Renal pelvis (tissue), 4 donors: Measurements from ENCODE around the gene MPP2. TPM values are rescaled to one million over a fixed set of nuclear protein-coding genes. Genes with fewer than 3 reads are reported as not detected.
A peak's percentile ranks its signal among the peaks of the same experiment; 100 is the strongest.
"Not testable (repeated sequence)": the region's sequence is repeated elsewhere in the genome, so short reads cannot be mapped to it uniquely, and the experiment has no call there.

Source experiments
- DNase-seq: peaks from one replicate; pipeline ENCODE4 v3.0.0-alpha.2; 2013
- polyA plus RNA-seq, 3 donors: library from polyadenylated mRNA; unstranded; fragments of 120-200 nt; gene quantifications; one replicate each; pipeline ENCODE4 v1.2.1, GENCODE V29; 2013; ENCODE audit not compliant: insufficient read length in 3 of 3

The MPP2 gene
- polyA plus RNA-seq, 3 donors: 7.4 to 8.0 (median 7.9) TPM

- peak; percentile 52 for DNase-seq
Observed at GRCh38 chr17:43935204-43935925, 28.0 kb upstream of the MPP2 start.

DNA sequence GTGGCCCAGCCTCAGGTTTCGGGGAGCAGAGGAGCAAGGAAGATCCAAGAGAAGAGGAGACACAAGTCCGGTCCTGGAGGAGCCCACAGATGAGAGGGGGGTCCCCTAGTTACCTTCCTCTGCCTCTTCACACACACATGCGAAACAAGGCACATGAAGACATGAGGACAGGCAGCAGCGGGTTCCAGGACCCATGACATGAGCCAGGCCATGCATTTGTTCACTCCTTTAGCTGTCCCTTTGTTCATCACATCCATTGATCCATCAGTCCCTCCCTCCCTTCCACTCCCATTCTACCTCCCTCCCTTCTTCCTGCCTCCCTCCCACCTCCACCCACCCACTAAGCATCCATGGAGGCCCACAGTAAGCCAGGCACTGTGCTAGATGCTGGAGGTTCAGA lies 25.6 kb upstream of the MPP2 start:
- DNase-seq: no peak

DNA sequence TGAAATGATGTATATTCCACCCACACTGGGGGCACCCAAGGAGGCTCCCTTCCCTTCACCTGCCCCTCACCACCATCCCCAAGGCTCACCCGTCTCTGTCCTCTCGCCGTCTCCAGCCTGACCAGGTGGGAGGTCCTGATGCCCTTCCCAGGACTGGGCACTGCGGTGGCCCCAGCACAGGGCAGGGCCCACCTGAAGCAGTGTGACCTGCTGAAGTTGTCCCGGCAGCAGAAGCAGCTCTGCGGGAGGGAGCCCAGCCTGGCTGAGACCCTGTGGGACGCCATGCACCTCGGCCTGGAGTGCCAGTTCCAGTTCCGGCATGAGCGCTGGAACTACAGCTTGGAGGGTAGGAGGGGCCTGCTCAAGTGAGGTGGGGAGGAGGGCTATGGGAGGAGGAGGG lies 25.0 kb upstream of the MPP2 start:
- no peak for DNase-seq

GRCh38 chr17:43931062-43931571 lies 23.8 kb upstream of the MPP2 start:
- DNase-seq: peak; percentile 29

GRCh38 chr17:43928609-43929008 lies 21.3 kb upstream of the MPP2 start:
- no peak for DNase-seq

- not testable (repeated sequence) for DNase-seq
Observed at GRCh38 chr17:43927929-43928328, 20.6 kb upstream of the MPP2 start.

DNA sequence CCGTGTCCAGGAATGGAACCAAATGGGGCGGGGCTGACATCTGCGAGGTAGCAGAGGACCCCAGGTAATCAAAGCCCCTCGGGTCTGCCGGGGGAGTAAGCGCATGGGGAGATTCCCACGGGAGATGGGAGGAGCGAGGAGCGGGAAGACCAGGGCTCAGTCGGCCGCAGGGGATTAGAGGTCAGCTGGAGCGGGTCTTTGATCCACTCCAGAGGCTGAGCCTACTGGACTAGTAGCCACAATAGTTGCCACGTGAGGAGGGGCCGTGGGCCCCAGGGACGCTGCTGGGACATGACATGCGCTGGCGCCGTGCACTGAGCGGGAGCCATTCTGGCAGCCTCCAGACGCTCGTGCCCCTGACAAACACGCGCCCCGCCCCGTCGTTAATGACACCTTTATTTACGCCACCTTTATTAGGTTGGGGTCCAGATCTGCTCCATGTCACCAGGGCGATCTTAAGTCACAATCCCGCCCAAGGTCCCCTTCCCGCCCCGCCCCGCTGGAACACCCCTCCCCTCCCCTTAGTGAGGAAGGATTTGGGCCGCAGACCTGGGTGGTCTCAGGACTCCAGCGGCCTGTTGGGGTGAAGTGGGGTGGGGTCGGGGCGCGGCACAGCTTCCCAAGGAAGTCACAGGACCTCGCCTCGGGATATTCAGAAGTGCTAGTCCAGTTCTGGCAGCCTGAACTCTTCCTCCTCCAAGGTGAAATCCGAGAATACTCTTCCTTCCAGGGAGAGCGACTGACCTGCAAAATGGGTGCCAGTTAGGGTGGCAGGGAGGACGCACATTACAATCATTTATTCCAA lies 19.9 kb upstream of the MPP2 start:
- no peak for DNase-seq

DNA sequence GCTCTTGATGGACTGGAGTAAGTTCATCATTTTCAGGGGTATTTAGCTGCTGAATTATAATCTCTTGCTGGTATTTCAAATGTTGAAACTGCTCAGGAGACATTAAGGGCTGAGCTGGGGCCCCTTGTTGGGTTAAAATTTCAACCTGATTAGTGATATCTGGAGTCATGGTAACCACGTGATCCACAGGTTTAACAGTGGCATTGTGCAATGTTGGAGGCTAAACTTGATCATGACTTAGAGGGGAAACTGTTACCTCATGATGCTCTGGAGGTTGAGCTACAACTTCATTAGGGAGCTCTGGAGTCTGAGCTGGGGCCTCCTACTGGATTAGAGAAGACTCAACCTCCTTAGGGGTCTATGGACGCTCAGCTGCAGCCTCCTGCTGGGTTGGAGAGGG lies 17.2 kb upstream of the MPP2 start:
- DNase-seq: no peak

DNA sequence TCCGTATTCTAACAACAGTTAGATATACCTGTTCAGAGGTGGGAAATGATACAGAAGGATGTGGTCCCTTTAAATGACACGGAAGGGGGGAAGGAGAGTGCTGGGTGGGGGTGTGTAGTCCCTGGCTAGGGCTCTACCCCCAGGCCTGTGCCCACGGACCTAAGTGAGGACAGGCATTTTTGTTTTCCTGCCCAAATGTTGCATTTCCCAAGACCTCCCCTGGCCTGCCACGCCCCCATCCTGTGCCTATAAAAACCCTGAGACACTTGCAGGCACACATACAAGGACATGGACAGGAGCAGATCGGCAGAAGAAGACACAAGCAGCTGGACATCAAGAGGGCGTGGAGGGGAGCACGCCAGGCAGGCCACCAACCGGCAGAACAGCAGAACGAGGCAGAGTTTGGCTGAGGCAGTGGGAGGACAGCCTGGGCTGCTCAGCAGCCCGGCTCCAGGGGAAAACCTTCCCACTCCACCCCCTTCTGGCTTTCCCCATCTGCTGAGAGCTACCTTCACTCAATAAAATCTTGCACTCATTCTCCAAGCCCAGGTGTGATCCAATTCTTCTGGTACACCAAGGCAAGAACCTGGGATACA lies 13.3 kb upstream of the MPP2 start:
- DNase-seq: no peak

GRCh38 chr17:43918026-43918389 lies 10.7 kb upstream of the MPP2 start:
- no peak for DNase-seq

DNA sequence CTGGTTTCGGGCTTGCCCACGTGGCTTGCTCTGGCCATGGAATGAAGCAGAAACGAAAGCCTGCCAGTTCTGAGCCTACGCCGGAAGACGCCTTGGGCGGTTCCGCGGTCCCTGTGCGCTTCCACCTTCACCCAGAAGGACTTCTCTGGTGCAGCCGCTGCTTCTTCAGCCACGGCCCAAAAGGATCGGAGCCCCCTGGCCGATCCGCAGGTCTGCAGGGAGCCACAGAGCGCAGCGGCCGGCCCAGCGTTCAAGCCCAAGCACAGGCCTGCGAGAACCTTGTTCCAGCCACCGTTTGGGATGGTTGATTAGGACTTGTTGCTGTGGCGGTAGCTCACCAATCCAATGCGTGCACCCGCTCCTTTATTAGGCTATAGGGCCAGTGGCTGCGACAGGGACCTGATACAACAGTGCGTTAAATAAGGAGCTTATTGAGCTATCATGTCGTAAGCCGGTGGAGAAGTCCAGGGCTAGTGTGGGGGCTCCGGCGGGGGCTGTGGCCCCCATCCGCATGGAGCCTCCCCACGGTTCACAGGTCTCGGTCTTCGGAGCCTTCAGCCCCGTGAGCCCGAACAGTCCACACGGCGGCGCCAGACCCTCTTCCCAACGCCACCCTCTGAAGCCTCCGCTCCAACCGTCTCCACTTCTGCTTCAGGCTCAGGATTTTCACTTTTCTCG lies 10.2 kb upstream of the MPP2 start:
- no peak for DNase-seq

DNA sequence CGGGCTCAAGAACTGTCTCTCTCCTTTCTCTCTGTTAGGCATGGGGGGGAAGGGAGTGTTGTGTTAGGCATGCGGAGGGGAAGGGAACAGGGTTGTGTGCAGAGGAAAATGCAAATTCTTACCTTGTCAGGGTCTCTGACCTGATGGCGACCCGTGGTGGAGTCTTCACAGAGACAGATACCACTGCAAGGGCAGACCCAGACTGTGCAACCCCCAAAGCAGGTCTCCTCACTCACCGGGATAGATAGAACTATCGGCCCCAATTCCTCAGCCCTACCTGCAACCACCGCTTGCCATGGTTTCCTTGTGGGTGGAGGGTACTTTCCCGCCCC lies 9.6 kb upstream of the MPP2 start:
- no peak for DNase-seq

DNA sequence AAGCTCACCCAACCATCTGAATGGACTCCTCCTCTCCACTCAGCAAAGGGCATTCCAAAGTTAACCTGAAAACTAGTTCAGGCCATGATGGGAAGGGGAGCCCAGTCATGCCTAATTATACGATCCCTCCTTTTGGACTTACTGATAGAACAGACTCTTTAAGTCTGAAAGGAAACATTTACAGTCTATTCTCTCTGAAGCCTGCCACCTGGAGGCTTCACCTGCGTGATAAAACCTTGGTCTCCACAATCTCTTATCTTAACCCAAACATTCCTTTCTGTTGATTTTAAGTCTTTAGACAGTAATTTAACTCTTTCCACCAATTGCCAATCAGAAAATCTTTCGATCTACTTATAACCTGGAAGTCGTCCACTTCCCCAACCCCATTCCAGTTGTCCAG lies 9.0 kb upstream of the MPP2 start:
- DNase-seq: no peak

DNA sequence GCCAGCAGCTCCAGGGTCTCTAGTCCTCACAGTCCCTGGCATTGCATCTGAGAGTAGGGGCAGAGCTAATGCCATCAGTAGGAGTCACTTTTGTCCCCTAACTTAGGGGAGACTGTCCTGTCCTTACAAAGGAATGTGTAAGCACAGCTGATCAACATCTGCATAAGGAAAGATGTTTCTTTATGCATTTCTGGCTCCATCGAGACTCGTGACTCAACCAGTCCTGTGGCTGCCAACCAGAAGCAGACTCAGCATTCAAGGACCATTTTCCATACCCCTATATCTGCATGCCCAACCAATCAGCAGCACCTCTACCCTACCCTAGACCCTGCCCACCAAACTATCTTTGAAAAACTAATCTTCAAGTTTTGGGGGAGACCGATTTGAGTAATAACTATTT lies 8.2 kb upstream of the MPP2 start:
- DNase-seq: no peak

- no peak for DNase-seq
Observed at GRCh38 chr17:43914451-43914850, 7.1 kb upstream of the MPP2 start.

DNA sequence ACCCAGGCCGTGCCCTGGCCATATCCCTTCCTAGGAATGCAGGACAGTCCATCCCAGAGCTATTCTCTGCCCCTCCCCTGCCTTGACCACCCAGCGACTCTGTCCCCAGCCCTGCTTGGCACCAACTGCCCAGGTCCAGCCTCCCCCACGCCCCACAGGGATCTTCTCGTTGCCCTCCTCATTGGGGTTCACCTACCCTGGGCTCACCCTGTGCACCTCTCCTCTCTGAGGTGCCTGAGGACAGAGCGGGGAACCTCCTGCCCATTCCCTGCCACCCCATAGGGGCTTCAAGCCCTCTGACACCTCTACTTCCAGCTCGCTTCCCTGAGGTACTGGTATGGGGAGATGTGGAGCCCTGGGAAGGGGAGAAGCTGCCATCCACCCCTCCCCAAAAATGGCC lies 6.2 kb upstream of the MPP2 start:
- no peak for DNase-seq

DNA sequence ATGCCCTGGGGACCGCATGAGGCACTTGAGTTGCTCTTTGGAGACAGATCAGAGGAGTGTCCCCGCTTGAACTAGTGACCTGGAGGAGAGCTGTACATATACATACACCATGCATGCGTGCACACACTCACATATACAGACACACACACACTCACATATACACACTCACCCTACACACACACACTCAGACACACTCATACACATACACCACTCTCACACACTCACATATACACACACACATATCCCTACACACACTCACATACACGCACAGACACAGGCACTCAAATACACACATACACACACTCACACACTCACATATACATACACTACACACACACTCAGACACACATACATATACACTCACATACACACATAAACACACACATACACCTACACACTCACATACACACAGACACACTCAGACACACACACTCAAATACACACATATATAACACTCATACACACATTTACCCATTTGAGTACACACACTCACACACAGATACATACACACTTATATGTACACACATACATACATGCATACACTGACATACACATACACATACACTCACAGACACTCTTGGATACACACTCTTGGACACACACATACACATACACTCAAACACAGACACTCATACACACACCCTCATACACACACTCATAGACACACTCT lies 5.4 kb upstream of the MPP2 start:
- no peak for DNase-seq

- DNase-seq: no peak
Observed at GRCh38 chr17:43911904-43912303, 4.6 kb upstream of the MPP2 start.

GRCh38 chr17:43909537-43910231 lies 2.3 kb upstream of the MPP2 start:
- no peak for DNase-seq

GRCh38 chr17:43907998-43908721 lies 824 bp upstream of the MPP2 start:
- peak; percentile 67 for DNase-seq
